ENCODE data around the gene ZNF397.

DNA sequence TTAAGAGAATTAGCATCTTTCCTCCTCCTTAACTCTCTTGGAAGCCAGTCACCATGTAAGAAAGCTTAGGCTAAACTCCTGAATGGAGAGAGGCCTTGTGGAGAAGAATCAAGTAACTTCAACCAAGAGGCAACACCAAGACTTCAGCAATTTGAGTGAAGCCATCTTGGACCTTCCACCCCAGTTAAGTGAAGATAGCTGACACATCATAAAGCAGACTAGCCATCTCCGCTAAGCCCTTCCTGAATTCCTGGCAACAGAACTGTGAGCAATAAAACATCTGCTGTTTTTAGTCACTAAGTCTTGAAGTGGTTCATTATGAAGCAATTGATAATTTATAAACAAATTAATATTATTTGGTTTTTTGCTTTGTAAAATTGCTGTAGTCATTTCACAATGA lies 1.5 kb upstream of the ZNF397 start:
- TF ChIP-seq CTCF (IDR thresholded peaks at IDR 0.05; ENCODE audit: insufficient read depth, low read length, poor library complexity, severe bottlenecking) (no peak), EZH2phosphoT487 (conservative IDR thresholded peaks at IDR 0.05; ENCODE audit: low read length) (no peak)
